NCI-H146 treated with DMSO at 0.1 percent for 48 hours (cell line): Measurements from ENCODE around the gene APBA3.

Source experiments
- DNase-seq: peaks from one replicate; lab custom pipeline; 2025; ENCODE audit not compliant: unreplicated experiment; lab: John Stamatoyannopoulos, UW

APBA3 gene

GRCh38 chr19:3751236-3751635 is 10.3 kb downstream of the APBA3 start:
- DNase-seq, result no peak

DNA sequence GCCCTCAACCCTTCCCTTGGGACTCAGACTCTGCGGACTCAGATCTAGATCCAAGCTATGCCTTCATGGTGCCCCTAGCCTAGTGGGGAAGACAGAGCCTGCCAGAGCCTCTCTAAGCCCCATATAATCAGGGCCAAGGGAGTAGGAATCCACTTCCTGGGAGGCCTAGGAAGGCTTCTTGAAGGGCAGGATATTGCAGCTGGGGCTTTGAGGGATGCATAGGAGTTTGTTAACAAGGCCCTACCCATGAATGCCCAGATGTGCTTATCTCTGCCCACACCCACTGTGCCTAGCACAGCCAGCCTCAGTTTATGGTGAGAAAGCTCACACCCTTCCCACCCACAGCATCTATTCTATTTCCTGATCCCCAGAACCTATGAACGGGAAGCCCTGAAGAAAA is 11.3 kb downstream of the APBA3 start:
- DNase-seq, result no peak

GRCh38 chr19:3748965-3749364 is 12.5 kb downstream of the APBA3 start:
- no peak for DNase-seq

- DNase-seq, result no peak
These were observed 15.0 kb downstream of the APBA3 start for GRCh38 chr19:3746371-3747056.

- DNase-seq, result no peak
These were observed 16.0 kb downstream of the APBA3 start for GRCh38 chr19:3745363-3746045.

DNA sequence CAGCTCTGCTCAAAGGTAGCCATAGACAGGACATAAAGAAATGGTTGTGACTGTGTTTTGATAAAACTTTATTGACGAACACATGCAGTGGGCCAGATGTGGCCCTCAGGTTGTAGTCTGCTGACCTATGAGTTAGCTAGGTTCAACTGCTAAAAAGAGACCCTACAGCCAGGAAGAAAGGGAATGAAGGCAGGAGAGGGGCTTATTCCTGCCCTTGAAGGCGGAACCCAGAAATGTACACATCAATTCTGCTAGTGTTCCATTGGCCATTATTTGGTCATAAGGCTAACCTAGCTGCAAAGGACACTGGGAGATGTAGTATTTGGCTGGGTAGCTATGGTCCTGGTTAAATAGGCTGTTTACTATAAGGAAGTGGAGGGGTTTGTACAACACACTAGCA is 18.0 kb downstream of the APBA3 start:
- no peak for DNase-seq

DNA sequence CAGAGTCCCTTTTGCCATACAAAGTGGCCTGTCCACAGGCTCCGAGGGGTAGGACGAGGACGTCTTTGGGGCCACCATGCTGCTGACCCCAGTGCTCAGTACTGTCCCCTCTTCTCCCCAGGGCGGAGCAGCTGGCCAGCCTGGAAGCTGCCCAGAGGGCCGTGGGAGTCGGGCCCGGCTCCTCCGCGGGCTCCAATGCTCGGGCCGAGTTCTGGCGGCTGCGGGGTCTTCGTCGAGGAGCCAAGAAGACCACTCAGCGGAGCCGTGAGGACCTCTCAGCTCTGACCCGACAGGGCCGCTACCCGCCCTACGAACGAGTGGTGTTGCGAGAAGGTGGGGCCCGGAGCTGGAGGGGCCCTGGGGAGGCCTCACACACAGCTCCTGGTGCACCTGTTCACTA is 21.1 kb downstream of the APBA3 start:
- no peak for DNase-seq

DNA sequence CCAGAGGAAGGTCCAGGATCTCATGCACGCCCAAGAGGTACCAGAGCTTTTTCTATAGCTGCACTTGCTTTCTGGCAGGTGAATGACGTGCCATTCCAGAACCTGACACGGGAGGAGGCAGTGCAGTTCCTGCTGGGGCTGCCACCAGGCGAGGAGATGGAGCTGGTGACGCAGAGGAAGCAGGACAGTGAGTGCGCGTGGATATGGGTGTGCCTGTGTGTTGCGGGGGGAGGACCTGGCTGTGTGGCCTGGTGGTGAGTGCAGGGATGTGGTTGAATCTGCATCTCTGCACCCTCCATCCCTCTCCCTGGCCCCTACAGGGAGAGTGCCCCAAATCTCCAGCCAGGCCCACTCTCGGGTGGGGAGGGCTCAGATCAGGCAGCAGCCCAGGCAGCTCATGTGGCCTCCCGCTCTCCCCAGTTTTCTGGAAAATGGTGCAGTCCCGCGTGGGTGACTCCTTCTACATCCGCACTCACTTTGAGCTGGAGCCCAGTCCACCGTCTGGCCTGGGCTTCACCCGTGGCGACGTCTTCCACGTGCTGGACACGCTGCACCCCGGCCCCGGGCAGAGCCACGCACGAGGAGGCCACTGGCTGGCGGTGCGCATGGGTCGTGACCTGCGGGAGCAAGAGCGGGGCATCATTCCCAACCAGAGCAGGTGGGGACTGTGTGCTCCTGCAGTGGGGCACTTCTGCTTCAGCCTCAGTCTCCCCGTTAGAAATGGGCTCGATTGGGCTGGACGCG is 22.8 kb downstream of the APBA3 start:
- no peak for DNase-seq

- no peak for DNase-seq
These were observed 23.8 kb downstream of the APBA3 start for GRCh38 chr19:3737487-3738205.

- no peak for DNase-seq
These were observed 25.3 kb downstream of the APBA3 start for GRCh38 chr19:3736106-3736724.

GRCh38 chr19:3734310-3734600 is 27.2 kb downstream of the APBA3 start:
- DNase-seq, result no peak

GRCh38 chr19:3733549-3734309 is 27.8 kb downstream of the APBA3 start:
- DNase-seq, result no peak

- DNase-seq, result no peak
These were observed 29.4 kb downstream of the APBA3 start for GRCh38 chr19:3732108-3732507.

GRCh38 chr19:3730457-3730958 is 31.0 kb downstream of the APBA3 start:
- DNase-seq, result no peak

GRCh38 chr19:3725640-3726310 is 35.7 kb downstream of the APBA3 start:
- DNase-seq, result peak; percentile 76

GRCh38 chr19:3725121-3725520 is 36.4 kb downstream of the APBA3 start:
- DNase-seq, result no peak

DNA sequence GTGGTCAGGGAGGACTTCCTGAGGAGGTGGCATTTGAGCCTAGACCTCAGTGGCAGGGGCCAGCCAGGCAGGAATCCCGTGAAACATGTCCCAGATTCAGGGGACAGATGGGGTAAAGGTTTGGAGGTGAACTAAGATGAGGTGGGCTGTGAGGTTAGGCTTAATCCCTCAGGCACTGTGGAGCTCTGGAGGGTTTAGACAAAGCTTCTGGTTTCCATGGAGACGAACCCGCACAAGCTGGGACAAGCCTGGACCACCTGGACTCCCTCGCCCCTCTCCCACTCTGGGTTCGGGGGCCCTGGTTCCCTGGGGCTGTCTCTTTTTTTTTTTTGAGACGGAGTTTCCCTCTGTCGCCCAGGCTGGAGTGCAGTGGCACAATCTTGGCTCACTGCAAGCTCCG is 37.6 kb downstream of the APBA3 start:
- no peak for DNase-seq

GRCh38 chr19:3723110-3723488 is 38.4 kb downstream of the APBA3 start:
- no peak for DNase-seq

GRCh38 chr19:3722443-3723109 is 38.9 kb downstream of the APBA3 start:
- DNase-seq, result peak; percentile 51
